Nephron (organoid): ENCODE measurements around the gene ZNF423.

Source experiments
- H3K27ac Mint-ChIP-seq, 3 experiments: 2 replicates each; pipeline ENCODE4 v1.8.0; 2020; ENCODE audit warnings: mixed read lengths in 3 of 3, mild to moderate bottlenecking in 2 of 3, moderate library complexity in 1 of 3
- H3K27me3 Mint-ChIP-seq: 2 replicates; pipeline ENCODE4 v1.8.0; 2021; ENCODE audit warnings: low read depth, mild to moderate bottlenecking, moderate library complexity, mixed read lengths
- H3K36me3 Mint-ChIP-seq: 2 replicates; pipeline ENCODE4 v1.8.0; 2020; ENCODE audit warnings: low read depth, mixed read lengths
- H3K4me1 Mint-ChIP-seq: 2 replicates; pipeline ENCODE4 v1.8.0; 2020; ENCODE audit warnings: mixed read lengths
- H3K4me3 Mint-ChIP-seq, 3 experiments: 2 replicates each; pipeline ENCODE4 v1.8.0; 2020; ENCODE audit warnings: mild to moderate bottlenecking in 3 of 3, mixed read lengths in 3 of 3, moderate library complexity in 2 of 3
- H3K9me3 Mint-ChIP-seq: 2 replicates; pipeline ENCODE4 v1.8.0; 2020; ENCODE audit warnings: mixed read lengths
- TF ChIP-seq, protein P1 (sequence below), 3 experiments: fragments of 200-600 bp; sonication (generic); IDR thresholded peaks; one replicate each; pipeline ENCODE4 v1.5.0; 2021; ENCODE audit warnings: antibody characterized with exemption in 3 of 3; ENCODE audit not compliant: unreplicated experiment in 3 of 3

The ZNF423 gene

DNA sequence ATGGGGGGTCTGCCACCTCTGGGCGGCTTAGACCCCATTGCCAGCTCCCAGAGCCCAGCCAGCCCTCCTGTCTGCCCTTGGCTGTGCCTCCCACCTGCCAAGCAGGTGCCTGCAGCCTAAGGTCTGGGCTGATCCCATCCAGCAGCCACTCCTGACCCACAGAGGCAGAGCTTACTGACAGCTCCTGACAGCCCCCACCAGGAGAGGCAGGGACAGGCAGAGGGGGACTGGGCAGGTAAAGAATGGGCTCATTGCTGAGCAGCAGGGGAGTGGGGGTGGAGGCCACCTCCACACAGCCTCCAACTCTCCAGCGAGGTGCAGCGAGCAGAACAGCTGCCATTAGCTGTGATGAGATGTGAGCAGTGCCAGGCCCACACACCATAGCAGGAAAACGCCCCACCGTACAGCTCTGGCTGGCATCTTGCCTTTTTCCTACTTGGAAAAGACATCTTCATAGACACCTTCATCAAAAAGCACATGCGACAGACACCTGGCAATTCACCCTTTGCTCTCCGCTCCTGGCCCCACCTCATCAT, 317.9 kb downstream of the ZNF423 start:
- Mint-ChIP-seq H3K27me3 (peaks cover 9% of the 10 kb centered on the region), H3K9me3 (no peaks in the 10 kb centered on the region), H3K27ac (no peak overlapping the region), H3K4me3 (no peak overlapping the region), H3K4me1 (peaks cover 28% of the 10 kb centered on the region), H3K36me3 (peaks cover 4% of the 10 kb centered on the region)
- TF ChIP-seq, protein P1, sequence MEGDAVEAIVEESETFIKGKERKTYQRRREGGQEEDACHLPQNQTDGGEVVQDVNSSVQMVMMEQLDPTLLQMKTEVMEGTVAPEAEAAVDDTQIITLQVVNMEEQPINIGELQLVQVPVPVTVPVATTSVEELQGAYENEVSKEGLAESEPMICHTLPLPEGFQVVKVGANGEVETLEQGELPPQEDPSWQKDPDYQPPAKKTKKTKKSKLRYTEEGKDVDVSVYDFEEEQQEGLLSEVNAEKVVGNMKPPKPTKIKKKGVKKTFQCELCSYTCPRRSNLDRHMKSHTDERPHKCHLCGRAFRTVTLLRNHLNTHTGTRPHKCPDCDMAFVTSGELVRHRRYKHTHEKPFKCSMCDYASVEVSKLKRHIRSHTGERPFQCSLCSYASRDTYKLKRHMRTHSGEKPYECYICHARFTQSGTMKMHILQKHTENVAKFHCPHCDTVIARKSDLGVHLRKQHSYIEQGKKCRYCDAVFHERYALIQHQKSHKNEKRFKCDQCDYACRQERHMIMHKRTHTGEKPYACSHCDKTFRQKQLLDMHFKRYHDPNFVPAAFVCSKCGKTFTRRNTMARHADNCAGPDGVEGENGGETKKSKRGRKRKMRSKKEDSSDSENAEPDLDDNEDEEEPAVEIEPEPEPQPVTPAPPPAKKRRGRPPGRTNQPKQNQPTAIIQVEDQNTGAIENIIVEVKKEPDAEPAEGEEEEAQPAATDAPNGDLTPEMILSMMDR (IDR thresholded peaks at IDR 0.05; ENCODE audit: unreplicated experiment in 3 of 3) = no peak

DNA sequence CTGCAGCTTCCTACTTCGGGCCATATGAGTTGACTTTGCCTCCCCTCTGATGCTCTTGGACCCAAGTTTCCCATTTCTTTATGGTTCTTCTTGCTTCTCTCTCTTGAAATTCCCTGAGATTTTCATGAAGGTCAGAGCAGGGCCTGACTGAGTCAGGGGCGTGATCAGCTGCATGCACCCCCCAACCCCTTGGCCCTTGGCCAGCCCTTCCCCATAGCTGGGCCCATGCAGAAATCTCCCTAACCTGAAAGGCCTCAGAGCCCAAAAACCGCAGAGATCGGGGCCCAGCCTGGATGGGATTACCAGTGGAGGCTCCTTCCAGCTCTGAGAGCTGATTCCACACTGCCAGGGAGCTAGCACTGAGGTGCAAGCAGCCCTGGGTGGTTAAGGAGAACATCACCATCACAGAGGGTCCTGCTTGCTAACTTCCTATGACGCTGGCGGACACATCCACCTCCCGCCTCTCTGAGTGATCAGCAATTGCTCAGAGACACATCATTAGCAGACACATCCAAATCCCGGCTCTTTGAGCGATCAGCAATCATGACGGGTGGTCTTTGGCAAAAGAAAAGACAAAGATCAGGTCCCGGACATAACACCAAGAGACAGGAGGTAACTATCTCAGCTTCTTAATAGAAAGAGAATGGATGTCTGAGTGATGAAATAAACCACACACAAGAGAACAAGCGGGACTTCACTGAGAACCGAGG, 320.9 kb downstream of the ZNF423 start:
- Mint-ChIP-seq H3K36me3 (no peaks in the 10 kb centered on the region), H3K27ac (no peak overlapping the region), H3K4me1 (peaks cover 41% of the 10 kb centered on the region), H3K9me3 (no peaks in the 10 kb centered on the region), H3K27me3 (peaks cover 13% of the 10 kb centered on the region), H3K4me3 (no peak overlapping the region)
- TF ChIP-seq, protein P1 (IDR thresholded peaks at IDR 0.05; ENCODE audit: unreplicated experiment in 3 of 3) = no peak

DNA sequence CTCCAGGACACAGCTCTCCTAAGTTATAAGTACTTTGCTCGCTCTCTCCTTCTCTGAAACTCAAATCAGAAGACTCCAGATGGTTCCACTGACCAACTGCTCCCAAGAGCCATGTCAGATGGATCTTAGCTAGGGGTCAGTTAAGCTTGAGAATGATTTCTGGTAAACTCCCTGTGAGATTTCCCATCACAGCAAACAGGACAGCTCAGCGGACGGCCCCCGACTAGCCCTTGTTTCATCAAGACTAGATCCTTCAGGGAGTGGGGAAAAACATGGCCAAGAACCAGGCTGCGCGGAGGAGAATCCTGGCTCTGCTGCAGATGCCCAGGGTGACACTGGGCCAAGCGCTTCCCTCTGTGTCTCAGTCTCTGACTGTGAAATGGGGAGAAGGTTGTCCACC, 322.5 kb downstream of the ZNF423 start:
- TF ChIP-seq, protein P1 (IDR thresholded peaks at IDR 0.05; ENCODE audit: unreplicated experiment in 3 of 3) = no peak
- Mint-ChIP-seq H3K4me1 (peaks cover 50% of the 10 kb centered on the region), H3K36me3 (no peaks in the 10 kb centered on the region), H3K27ac (peak overlapping the region; percentile 41 to 56 (median 43)), H3K4me3 (no peak overlapping the region), H3K27me3 (peaks cover 13% of the 10 kb centered on the region), H3K9me3 (no peaks in the 10 kb centered on the region)

DNA sequence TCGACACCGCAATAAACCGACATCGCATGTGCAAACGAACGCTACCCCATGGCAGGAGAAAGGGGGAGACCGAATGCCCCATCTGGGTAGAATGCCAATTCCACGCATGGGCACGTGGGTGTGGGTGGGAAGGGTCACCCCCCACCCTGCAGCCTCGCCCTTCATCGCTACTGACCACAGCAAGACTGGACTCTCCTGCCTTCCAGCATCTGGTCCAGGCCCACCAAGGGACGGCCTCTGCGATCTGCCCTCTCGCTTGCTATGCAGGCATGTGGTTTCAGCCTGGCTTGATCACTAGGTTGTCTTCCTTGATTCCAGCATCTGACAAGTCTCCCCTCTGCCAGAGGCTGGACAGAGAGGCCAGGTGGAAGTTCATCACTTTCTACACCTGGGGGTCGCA, 323.0 kb downstream of the ZNF423 start:
- H3K9me3 Mint-ChIP-seq = no peaks in the 10 kb centered on the region
- no peaks in the 10 kb centered on the region for H3K36me3 Mint-ChIP-seq
- TF ChIP-seq, protein P1 (IDR thresholded peaks at IDR 0.05; ENCODE audit: unreplicated experiment in 3 of 3) = no peak
- peaks cover 52% of the 10 kb centered on the region for H3K4me1 Mint-ChIP-seq
- H3K27ac Mint-ChIP-seq = peak overlapping the region; percentile 49 to 56 (median 52)
- no peak overlapping the region for H3K4me3 Mint-ChIP-seq
- H3K27me3 Mint-ChIP-seq = peaks cover 13% of the 10 kb centered on the region

DNA sequence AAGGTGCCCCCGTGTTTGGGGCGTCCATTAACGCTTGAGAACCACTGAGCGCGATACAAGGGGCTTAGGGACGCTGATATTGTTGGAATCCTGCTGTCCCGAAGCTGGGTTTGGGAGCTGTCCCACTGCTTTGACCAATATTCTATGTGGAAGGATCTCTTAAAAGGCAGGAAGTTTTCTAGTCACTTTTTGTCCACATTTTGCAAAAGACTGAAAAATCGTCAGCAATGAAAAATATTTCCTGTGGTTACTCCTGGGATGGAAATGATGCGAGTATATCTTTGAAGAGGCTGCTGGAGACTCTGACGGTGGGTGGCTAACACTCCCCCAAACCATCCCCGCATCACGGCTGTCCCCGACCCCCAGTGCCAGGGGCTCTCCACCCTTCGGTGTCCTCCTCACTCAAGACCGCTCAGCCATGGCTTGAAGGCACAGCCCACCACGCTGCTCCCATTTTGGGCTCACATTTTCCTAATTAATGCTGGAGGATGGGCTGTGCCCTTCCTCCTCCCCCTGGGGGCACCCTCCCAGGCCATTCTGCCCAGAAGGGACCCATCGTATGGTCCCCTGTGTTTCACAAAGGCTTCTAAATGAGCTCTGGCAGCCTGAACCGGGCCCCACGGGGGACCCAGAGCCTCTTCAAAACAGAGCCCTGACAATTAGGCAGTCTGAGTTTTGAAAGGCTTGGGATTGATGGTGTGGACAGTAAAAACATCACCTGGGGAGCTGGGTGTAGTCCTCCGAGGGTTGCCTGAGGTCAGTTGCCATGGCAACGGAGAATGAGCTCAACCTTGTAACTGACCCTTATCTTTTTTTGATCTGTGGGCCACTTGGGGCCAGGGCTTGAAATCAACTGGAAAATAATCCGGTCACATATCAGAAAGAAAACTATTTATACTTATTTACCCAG, 323.7 kb downstream of the ZNF423 start:
- Mint-ChIP-seq H3K4me3 (no peak overlapping the region), H3K36me3 (no peaks in the 10 kb centered on the region), H3K27ac (no peak overlapping the region), H3K4me1 (peaks cover 59% of the 10 kb centered on the region), H3K27me3 (peaks cover 13% of the 10 kb centered on the region), H3K9me3 (no peaks in the 10 kb centered on the region)
- TF ChIP-seq, protein P1 (IDR thresholded peaks at IDR 0.05; ENCODE audit: unreplicated experiment in 3 of 3) = no peak
